GM10847 (cell line): ENCODE data around the gene ATG5.

Experiments used
- POLR2A ChIP-seq: IDR thresholded peaks from 2 replicates; pipeline ENCODE4 v1.6.1; 2011; ENCODE audit not compliant: insufficient read length; ENCODE audit errors: extremely low read depth

Gene ATG5

GRCh38 chr6:106321940-106322339 is 3.6 kb downstream of the ATG5 start:
- no peak for TF ChIP-seq POLR2A

DNA sequence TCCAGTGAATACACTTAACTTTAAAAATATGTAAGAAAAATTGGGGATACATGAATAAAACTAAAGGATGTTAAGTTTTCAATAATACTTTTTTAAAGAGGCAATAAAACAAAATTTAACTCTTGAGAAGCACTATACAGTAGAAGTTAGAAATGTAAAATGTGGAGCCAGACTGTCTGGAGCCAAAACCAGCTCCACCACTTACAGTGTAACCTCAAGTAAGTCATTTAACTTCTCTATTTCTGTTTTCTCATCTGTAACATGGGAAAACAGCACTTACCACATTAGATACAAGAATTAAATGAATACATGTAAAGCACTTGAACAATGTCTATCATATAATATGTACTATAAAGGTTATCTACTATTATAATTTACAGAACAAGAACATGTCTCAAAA is 6.7 kb downstream of the ATG5 start:
- no peak for TF ChIP-seq POLR2A

DNA sequence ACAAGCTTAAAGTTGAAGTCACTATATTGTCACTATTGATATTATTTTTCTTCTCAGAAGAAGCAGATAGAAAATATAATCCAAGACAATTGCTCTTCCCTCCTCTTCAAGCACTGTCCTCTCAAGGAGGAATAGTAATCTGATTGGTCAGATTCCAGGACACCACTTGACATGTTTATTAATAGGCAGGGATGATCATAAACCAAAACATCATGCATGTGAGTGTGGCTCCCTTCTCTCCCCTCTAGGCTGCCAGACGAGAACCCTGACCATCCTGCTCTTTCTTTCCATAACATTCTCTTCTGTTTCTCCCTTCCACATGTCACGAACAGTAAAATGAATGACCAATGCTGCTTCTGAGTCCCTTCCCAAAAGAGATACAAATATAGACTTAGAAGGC is 7.5 kb downstream of the ATG5 start:
- no peak for TF ChIP-seq POLR2A

DNA sequence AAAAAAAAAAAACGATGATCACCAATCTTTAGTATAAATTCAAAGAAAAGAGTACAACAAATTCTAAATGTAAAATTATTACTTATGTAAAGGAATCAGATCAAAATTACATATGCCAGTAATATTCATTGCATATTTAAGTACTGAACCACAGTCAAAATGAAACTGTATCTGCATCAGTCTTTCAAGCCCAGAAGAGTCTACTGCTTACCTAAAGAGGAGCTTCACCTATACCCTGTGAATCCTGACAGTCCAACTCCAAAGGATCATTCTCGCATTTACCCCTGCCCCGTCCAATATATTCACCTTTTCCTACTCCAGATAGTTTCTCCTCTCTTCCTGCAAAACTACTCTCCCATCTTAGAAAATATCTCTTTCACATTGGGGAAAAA is 9.2 kb downstream of the ATG5 start:
- no peak for TF ChIP-seq POLR2A

GRCh38 chr6:106315765-106316374 is 9.7 kb downstream of the ATG5 start:
- no peak for TF ChIP-seq POLR2A

GRCh38 chr6:106309766-106310373 is 15.7 kb downstream of the ATG5 start:
- TF ChIP-seq POLR2A: no peak

DNA sequence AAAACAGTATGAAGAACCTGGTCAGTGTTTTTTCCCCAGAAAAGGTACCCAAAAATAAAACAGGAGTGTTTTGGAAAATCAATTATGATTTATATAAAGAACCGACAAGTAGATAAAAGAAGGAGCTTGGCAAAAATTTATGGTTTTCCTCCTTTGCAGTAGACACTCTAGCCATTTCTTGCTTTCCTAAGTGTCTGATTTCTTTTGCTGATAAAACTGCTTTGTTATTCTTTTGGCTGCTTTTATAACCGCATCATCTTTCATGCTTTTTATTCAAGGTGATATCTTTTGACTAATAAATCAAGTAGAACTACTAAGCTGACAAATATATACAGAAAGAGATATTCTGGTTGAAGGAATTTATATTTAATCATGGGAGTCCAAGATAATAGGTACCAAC is 16.6 kb downstream of the ATG5 start:
- TF ChIP-seq POLR2A: no peak

- no peak for TF ChIP-seq POLR2A
These were observed 19.8 kb downstream of the ATG5 start for GRCh38 chr6:106305740-106306139.

GRCh38 chr6:106300944-106301343 is 24.6 kb downstream of the ATG5 start:
- no peak for TF ChIP-seq POLR2A

DNA sequence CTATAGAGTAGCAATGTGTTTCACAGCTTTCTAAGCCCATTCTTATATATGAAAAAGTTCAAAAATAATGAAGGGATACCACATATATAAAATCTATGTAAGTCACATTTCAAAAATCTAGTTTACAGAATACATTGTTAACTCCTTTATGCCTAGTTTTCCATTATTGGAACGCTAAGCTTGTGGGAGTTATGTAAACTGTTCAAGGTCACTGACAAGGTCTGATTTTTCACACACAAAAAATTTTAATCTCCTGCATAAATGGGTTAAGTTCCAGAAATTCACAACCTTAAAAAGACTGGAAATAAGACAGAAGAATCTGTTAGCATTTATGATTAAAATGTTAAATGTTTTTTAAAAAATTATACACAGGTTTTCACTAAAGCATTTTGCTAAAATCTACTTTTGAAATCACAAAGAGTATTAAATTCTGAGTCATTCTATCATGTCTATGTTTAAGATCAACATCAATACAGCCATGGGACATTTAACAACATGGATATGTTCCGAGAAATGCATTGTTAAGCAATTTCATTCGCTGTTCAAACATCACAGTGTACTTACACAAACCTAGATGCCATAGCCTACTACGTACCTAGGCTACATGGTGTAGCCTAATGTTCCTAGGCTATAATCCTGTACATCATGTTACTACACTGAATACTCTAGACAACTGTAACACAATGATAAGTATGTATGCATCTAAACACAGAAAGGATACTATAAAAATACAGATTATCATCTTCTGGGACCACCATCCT is 25.4 kb downstream of the ATG5 start:
- no peak for TF ChIP-seq POLR2A

- no peak for TF ChIP-seq POLR2A
These were observed 32.4 kb downstream of the ATG5 start for GRCh38 chr6:106293116-106293515.

- TF ChIP-seq POLR2A: no peak
These were observed 34.6 kb downstream of the ATG5 start for GRCh38 chr6:106290954-106291353.

DNA sequence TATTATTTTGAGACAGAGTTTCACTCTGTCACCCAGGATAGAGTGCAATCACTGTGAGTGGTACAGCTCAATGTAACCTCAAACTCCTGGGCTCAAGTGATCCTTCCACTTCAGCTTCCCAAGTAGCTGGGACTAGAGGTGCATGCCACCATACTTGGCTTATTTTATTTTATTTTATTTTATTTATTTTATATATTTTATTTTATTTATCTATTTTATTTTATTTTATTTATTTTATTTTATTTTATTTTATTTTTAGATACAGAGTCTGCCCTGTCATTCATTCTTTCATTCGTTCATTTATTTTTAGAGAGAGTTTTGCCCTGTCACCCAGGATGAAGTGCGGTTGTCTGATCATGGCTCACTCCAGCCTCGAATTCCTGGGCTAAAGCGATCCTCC is 35.5 kb downstream of the ATG5 start:
- no peak for TF ChIP-seq POLR2A

- TF ChIP-seq POLR2A: no peak
These were observed 38.3 kb downstream of the ATG5 start for GRCh38 chr6:106287215-106287614.

DNA sequence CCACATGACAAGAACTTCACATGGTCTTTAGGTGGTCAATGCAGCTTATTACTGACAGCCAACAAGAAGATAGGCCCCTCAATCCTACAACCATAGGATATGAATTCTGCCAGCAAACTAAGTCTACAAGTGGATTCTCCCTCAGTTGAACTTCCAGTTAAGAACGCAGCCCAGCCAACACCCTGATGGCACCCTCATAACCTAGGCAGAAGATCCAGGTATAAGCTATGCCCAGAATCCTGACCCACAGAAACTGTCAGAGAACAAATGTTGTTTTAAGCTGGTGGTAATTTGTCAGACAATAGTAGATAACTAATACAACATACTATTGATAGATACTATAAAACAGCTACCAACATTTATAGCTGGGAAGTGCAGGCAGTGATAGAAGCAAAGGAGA is 38.8 kb downstream of the ATG5 start:
- no peak for TF ChIP-seq POLR2A

GRCh38 chr6:106283481-106283880 is 42.1 kb downstream of the ATG5 start:
- TF ChIP-seq POLR2A: no peak
